Panc1 (cell line): ENCODE results near the gene CYP39A1. TPM values are rescaled to one million over a fixed set of nuclear protein-coding genes. Genes with fewer than 3 reads are reported as not detected.

Source experiments
- ATAC-seq: fragments of 200-7000 bp; cut with Tn5 transposase; 2 replicates; pipeline ENCODE4 v1.9.1; 2020; ENCODE audit warnings: mild to moderate bottlenecking, moderate library complexity
- BruUV-seq: library from RNA; stranded (reverse); fragments of 400-500 nt; replicated peaks from 2 replicates; lab custom pipeline; 2021; lab: Mats Ljungman, UMichigan
- CTCF ChIA-PET: fragments of 300-600 bp; sonication (Branson Sonifier 250); formaldehyde crosslinking; loops from one replicate; lab custom pipeline; 2022; ENCODE audit warnings: antibody characterized with exemption; lab: Charles Lee
- POLR2A ChIA-PET: fragments of 300-600 bp; sonication (Branson Sonifier 250); formaldehyde crosslinking; loops from one replicate; lab custom pipeline; 2022; ENCODE audit warnings: antibody characterized with exemption; lab: Charles Lee
- DNase-seq: peaks from one replicate; pipeline ENCODE4 v3.0.0-alpha.2; 2010; ENCODE audit warnings: low read depth, low spot score
- H3K27ac ChIP-seq: 2 replicates; pipeline ENCODE4 v1.5.1; 2011; ENCODE audit warnings: mild to moderate bottlenecking, low read length, inconsistent platforms
- H3K27me3 ChIP-seq: fragments of 200-500 bp; sonication (Bioruptor generic); 2 replicates; pipeline ENCODE4 v1.6.0; 2014; ENCODE audit warnings: low read length, inconsistent platforms; ENCODE audit not compliant: control insufficient read depth, insufficient read depth
- H3K36me3 ChIP-seq: fragments of 200-500 bp; sonication (Bioruptor generic); 2 replicates; pipeline ENCODE4 v1.5.1; 2014; ENCODE audit warnings: inconsistent platforms, mild to moderate bottlenecking, low read length, moderate library complexity; ENCODE audit not compliant: control insufficient read depth, insufficient read depth
- H3K4me1 ChIP-seq: 2 replicates; pipeline ENCODE4 v1.5.1; 2011; ENCODE audit warnings: inconsistent platforms, mild to moderate bottlenecking, low read length, moderate library complexity; ENCODE audit not compliant: control insufficient read depth, insufficient read depth
- H3K4me3 ChIP-seq, 2 experiments: 2 replicates each; pipeline ENCODE4 v1.5.1; 2011 to 2012; ENCODE audit warnings: low read depth in 2 of 2, low read length in 2 of 2, mild to moderate bottlenecking in 2 of 2, inconsistent platforms in 1 of 2, moderate library complexity in 1 of 2
- H3K9me3 ChIP-seq: fragments of 200-500 bp; sonication (Bioruptor generic); 2 replicates; pipeline ENCODE4 v1.5.1; 2014; ENCODE audit warnings: low read depth, mild to moderate bottlenecking, inconsistent platforms, low read length, moderate library complexity; ENCODE audit not compliant: control insufficient read depth, insufficient read depth
- POLR2AphosphoS5 ChIP-seq: IDR thresholded peaks from 2 replicates; pipeline ENCODE4 v1.6.1; 2012; ENCODE audit warnings: mild to moderate bottlenecking, low read depth, low read length, moderate library complexity
- SIN3A ChIP-seq: IDR thresholded peaks from 2 replicates; pipeline ENCODE4 v1.6.1; 2012; ENCODE audit warnings: low read depth, mild to moderate bottlenecking, low read length, moderate library complexity, borderline replicate concordance; ENCODE audit not compliant: insufficient read depth
- TCF7L2 ChIP-seq: IDR thresholded peaks from 2 replicates; pipeline ENCODE4 v1.6.1; 2011; ENCODE audit warnings: mild to moderate bottlenecking, low read depth, low read length, inconsistent platforms
- in situ Hi-C: cut with HindIII; loops from 2 replicates; pipeline ENCODE4 v1.10.0; 2016; ENCODE audit warnings: low sequenced_read_pairs, low pct_unique_long_range_greater_than_20kb
- intact Hi-C: fragments of 100-400 bp; cut with micrococcal nuclease; formaldehyde crosslinking; loops from one replicate; pipeline ENCODE4 v1.10.0; 2022; ENCODE audit not compliant: unreplicated experiment
- total RNA-seq: library from RNA; stranded (reverse); gene quantifications from one replicate; pipeline ENCODE4 v1.2.1, GENCODE V29; 2021; ENCODE audit not compliant: unreplicated experiment
- TF ChIP-seq, protein P1 (sequence below), 2 experiments: IDR thresholded peaks; 2 replicates each; pipeline ENCODE4 v1.6.1; 2011 to 2012; ENCODE audit warnings: low read depth in 2 of 2, control low read depth in 1 of 2, low read length in 1 of 2, mild to moderate bottlenecking in 1 of 2, moderate library complexity in 1 of 2; ENCODE audit not compliant: insufficient read depth in 1 of 2
- TF ChIP-seq, protein P2 (sequence below): fragments of 450-650 bp; IDR thresholded peaks from 2 replicates; pipeline ENCODE4 v1.5.1; 2017; ENCODE audit warnings: mild to moderate bottlenecking

The CYP39A1 gene
- total RNA-seq, 1 experiment from 2014 or later = 0.72 TPM

DNA sequence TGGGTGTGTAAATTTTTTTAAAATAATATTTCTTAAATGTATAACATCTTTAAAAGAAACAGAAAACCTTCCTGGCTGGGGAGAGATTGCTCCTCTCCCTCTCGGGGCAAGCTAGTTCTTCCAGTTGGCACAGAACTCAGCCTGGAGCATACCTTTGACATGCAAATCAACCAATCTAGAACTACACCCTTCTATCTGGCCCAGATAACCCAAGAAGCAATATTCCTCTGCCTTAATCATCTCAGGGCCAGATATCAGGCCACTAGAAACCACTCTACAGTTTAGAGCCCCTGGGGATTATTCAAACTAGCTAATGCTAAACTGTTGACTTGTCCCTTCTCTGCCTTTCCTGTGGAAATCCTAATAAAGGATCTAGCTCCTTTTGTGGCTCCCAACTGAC, 33.9 kb downstream of the CYP39A1 start:
- ChIA-PET CTCF (no interaction called here), POLR2A (interaction anchor here (0.7 kb wide), 1 partner anchor 196 kb away, joined by 4 read pairs; no protein-coding TSS in a partner anchor)
- H3K27ac ChIP-seq = no peak overlapping the region
- no TSS peak for BruUV-seq
- no peak for ATAC-seq
- TF ChIP-seq, protein P1, sequence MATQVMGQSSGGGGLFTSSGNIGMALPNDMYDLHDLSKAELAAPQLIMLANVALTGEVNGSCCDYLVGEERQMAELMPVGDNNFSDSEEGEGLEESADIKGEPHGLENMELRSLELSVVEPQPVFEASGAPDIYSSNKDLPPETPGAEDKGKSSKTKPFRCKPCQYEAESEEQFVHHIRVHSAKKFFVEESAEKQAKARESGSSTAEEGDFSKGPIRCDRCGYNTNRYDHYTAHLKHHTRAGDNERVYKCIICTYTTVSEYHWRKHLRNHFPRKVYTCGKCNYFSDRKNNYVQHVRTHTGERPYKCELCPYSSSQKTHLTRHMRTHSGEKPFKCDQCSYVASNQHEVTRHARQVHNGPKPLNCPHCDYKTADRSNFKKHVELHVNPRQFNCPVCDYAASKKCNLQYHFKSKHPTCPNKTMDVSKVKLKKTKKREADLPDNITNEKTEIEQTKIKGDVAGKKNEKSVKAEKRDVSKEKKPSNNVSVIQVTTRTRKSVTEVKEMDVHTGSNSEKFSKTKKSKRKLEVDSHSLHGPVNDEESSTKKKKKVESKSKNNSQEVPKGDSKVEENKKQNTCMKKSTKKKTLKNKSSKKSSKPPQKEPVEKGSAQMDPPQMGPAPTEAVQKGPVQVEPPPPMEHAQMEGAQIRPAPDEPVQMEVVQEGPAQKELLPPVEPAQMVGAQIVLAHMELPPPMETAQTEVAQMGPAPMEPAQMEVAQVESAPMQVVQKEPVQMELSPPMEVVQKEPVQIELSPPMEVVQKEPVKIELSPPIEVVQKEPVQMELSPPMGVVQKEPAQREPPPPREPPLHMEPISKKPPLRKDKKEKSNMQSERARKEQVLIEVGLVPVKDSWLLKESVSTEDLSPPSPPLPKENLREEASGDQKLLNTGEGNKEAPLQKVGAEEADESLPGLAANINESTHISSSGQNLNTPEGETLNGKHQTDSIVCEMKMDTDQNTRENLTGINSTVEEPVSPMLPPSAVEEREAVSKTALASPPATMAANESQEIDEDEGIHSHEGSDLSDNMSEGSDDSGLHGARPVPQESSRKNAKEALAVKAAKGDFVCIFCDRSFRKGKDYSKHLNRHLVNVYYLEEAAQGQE (IDR thresholded peaks at IDR 0.05; ENCODE audit: insufficient read depth in 1 of 2, low read depth in 2 of 2, low read length in 1 of 2) = no peak
- TF ChIP-seq, protein P2, sequence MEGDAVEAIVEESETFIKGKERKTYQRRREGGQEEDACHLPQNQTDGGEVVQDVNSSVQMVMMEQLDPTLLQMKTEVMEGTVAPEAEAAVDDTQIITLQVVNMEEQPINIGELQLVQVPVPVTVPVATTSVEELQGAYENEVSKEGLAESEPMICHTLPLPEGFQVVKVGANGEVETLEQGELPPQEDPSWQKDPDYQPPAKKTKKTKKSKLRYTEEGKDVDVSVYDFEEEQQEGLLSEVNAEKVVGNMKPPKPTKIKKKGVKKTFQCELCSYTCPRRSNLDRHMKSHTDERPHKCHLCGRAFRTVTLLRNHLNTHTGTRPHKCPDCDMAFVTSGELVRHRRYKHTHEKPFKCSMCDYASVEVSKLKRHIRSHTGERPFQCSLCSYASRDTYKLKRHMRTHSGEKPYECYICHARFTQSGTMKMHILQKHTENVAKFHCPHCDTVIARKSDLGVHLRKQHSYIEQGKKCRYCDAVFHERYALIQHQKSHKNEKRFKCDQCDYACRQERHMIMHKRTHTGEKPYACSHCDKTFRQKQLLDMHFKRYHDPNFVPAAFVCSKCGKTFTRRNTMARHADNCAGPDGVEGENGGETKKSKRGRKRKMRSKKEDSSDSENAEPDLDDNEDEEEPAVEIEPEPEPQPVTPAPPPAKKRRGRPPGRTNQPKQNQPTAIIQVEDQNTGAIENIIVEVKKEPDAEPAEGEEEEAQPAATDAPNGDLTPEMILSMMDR = no peak
- no peak for TF ChIP-seq TCF7L2
- TF ChIP-seq POLR2AphosphoS5 = no peak
- no peak for TF ChIP-seq SIN3A
- no peak for DNase-seq
- no peaks in the 10 kb centered on the region for H3K27me3 ChIP-seq
- intact Hi-C loops = no loop called here
- no peaks in the 10 kb centered on the region for H3K36me3 ChIP-seq
- H3K4me1 ChIP-seq = no peaks in the 10 kb centered on the region
- no peaks in the 10 kb centered on the region for H3K9me3 ChIP-seq
- in situ Hi-C loops = no loop called here
- no peak overlapping the region for H3K4me3 ChIP-seq

DNA sequence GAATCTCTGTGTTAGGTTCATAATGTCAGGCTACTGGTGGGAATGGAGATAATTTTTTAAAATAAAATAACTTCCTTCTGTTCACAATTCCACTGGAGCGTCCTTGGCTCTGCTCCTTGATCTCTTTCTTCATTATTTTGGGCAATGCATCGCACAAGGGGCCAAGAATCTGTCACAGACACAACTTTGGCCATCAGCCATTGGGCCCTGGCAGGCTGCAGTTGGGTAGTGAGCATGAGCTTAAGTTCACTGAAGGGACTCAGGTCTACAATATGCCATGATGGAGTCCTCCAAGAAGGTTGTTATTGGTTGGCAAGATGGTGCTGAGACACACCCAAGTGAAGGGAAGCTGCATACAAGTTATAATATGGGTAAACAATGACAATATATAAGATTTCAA, 40.0 kb downstream of the CYP39A1 start:
- ATAC-seq (no peak), DNase-seq (no peak)
- Histone ChIP-seq H3K4me3 (no peak overlapping the region), H3K36me3 (no peaks in the 10 kb centered on the region), H3K4me1 (no peaks in the 10 kb centered on the region), H3K27me3 (no peaks in the 10 kb centered on the region), H3K9me3 (no peaks in the 10 kb centered on the region), H3K27ac (no peak overlapping the region)
- POLR2A ChIA-PET = no interaction called here
- in situ Hi-C loops (no loop called here), intact Hi-C loops (no loop called here)
- CTCF ChIA-PET = no interaction called here
- no TSS peak for BruUV-seq
- TF ChIP-seq, protein P1 (IDR thresholded peaks at IDR 0.05; ENCODE audit: insufficient read depth in 1 of 2, low read depth in 2 of 2, low read length in 1 of 2) = no peak
- no peak for TF ChIP-seq SIN3A
- TF ChIP-seq TCF7L2 = no peak
- no peak for TF ChIP-seq POLR2AphosphoS5
- TF ChIP-seq, protein P2 = no peak
